Measurements from ENCODE around the gene GNPTG.

The GNPTG gene

GRCh38 chr16:1351582-1352362, at the start of gene GNPTG, which contains the start of gene TSR3:
Gene GNPTG, plus strand, starts transcription at chr16:1351931. Its CDS starts 35 bp downstream, at chr16:1351966.
Gene TSR3, minus strand, starts transcription at chr16:1351878. Its CDS starts 74 bp downstream, at chr16:1351804.
- DNase-seq: peak; percentile 80

DNA sequence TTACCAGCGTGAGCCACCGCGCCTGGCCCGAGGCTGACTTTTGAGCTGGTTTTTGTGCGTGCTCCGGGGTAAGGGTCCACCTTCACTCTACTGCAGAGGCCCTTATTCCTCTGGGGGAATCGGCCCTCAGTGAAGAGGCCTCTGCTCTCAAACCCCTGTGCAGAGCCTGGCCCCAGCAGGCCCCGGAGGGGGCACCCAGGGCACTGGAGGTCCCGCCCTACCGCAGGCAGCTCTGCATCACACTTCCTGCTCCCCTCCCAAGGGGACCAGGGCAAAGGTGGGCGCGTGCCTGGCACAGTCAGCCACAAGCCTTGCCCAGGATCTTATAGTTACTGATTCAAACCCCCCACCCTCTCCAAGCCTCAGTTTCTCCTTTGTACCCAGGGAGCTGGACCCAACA, 45.9 kb upstream of the GNPTG start:
- DNase-seq: no peak

DNA sequence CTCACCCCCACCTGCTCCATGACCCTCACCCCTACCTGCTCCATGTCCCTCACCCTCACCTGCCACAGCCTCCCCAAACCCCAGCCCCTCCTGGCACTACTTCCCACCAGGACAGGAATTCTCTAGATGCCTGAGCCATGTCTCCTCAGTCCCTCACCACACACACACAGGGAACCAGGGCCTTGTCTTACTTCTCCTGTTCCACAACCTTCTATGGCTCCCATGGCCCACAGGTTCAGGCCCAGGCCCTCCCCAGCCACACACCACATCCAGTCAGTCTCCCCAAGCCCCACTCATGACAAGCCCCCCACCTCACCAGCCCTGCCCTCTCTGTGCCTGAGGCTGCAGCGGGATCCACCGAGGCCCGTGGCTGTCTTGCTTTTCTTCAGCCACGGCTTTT, 45.4 kb upstream of the GNPTG start:
- DNase-seq: no peak

DNA sequence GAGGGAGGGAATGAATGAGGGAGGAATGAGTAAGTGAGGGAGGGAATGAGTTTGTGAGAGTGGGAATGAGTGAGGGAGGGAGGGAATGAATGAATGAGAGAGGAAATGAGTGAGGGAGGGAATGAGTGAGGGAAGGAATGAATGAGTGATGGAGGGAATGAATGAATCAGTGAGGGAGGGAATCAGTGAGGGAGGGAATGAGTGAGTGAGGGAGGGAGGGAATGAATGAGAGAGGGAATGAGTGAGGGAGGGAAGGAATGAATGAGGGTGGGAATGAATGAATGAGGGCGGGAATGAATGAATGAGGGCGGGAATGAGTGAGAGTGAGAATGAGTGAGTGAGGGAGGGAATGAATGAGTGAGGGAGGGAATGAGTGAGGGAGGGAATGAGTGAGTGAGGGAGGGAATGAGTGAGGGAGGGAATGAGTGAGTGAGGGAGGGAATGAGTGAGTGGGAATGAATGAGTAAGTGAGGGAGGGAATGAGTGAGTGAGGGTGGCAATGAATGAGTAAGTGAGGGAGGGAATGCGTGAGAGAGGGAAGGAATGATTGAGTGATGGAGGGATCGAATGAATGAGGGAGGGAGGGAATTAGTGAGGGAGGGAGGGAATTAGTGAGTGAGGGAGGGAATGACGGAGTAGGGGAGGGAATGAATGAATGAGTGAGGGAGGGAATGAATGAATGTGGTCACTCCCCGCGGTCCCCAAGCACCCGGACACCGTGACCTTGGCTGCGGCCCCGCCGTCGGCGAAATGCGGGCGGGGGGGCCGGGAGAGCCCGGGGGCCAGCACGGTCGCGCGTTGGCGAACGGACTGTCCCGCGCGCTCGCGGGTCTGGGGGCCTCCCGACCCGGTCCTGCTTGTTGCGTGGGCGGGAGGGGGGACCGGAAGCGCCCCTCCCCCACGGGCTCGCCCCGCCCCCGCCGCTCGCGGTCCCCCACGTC, 43.4 kb upstream of the GNPTG start:
- peak; percentile 58 for DNase-seq

GRCh38 chr16:1308977-1309885, 42.5 kb upstream of the GNPTG start, which contains the start of gene UBE2I:
Gene UBE2I, plus strand, starts transcription at chr16:1309636. Its CDS starts 4,395 bp downstream, at chr16:1314031.
- DNase-seq: peak; percentile 94

GRCh38 chr16:1309888-1310831, 41.6 kb upstream of the GNPTG start:
- DNase-seq: peak; percentile 29

GRCh38 chr16:1310832-1311200, 40.9 kb upstream of the GNPTG start:
- no peak for DNase-seq

DNA sequence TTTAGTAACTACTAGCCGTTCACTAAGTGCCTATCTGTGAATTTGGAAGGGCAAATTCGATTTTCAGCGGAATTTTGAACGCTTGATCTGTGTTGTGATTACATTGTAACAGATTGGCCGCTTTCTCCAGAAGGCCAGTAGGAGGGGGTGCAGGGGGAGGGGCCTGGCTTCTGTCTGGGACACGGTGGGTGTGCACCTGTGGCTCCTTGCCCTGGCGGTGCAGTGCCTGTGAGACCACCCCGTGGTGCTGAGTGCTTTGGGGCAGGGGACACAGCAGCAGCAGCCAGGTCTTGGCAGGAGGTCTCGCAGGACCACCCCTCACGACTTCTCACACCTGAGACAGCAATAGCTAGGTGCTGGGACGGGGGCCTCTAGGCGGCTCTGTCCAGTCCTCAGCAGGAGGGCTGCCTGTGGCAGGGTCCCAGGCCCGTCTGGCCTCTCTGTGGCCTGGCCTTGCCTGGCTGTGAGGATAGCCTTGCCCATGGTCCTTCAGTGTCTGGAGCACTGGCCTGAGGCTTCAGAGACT, 40.5 kb upstream of the GNPTG start:
- DNase-seq: no peak

DNA sequence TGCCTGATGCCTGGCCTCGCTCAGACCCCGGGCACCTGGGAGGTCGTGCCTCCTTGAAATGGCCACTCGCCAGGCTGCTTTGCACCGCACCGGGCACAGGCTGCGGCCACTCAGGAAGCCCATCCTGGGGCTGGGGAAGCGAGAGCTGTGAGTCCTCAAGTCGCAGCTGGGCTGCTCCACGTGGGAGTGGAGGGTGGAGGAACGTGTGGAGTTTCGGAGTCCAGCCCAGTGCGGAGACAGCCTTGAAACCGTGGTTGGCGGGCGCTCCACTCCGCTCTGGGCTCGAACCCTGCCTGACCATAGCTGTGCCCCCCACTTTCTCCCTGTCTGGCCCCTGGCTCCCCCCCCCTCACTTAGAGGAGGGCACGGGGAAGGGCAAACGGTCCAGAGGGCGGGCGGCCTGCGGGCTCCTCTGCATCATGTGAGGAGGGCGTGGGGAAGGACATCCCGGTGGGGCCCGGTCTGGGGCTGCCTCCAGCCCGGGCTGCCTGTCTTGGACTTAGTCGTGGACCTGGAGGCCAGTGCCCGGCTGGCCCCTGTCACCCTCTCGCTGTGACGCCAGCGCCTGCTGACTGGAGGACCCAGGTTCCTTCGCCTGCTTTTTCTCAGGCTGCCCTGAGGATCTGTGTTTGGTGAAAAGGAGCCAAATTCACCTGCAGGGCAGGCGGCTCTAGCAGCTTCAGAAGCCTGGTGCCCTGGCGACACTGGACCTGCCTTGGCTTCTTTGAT, 39.8 kb upstream of the GNPTG start:
- DNase-seq: no peak

DNA sequence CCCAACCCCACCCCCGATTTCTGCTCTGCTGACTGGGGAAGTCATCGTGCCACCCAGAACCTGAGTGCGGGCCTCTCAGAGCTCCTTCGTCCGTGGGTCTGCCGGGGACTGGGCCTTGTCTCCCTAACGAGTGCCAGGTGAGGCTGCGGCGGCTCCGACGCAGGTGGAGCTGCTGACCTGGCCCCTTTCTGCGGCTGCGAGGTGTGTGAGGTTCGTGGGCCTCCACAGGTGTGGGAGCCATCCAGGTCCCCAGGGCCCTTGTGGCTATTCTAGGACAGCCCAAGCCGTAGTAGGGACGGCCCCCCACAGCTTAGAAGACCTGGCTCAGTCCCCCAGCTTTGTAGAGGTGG, 39.3 kb upstream of the GNPTG start:
- no peak for DNase-seq

DNA sequence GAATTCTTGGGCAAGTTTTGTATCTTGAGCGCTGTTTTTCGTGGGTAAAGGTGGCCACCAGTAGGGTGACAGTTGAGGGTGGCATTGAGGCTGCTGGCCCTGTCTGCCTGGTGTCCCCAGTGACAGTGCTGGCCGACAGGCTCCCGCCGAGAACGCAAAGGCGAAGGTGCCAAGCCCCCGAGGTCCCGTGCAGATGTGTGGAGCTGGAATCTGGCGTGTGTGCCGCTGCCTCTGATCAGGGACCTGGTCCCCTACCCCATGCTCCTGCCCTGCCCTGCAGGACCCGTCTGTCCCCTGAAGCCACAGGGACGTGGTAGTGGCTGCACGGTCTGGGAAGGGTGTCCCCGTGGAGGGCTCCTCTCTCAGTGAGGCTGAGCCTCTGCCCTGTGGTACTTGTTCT, 38.8 kb upstream of the GNPTG start:
- DNase-seq: no peak

DNA sequence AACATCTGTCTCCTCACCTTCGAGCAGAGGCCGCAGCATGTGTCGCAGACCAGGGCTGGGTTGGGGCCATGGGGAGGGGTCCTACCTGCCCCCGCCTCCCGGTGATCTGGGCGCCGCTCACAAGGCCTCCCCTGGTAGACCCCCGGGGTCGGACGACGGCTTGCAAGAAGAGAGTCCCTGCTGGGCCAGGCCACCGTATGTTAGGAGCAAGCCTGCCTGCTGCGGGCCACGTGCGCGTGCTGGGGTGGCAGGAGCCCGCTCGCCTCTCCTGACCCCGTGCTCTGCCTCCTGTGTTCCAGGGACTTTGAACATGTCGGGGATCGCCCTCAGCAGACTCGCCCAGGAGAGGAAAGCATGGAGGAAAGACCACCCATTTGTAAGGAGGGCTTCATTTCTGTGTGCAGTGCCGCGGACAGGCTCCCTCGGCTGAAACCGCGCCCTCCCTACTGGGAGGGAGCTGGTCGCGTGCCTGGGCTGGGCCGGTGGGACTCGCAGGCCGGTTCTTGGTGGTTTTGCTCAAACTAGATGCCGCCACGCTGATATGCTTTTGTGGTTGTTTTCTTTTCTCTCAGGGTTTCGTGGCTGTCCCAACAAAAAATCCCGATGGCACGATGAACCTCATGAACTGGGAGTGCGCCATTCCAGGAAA, 37.9 kb upstream of the GNPTG start:
- no peak for DNase-seq

DNA sequence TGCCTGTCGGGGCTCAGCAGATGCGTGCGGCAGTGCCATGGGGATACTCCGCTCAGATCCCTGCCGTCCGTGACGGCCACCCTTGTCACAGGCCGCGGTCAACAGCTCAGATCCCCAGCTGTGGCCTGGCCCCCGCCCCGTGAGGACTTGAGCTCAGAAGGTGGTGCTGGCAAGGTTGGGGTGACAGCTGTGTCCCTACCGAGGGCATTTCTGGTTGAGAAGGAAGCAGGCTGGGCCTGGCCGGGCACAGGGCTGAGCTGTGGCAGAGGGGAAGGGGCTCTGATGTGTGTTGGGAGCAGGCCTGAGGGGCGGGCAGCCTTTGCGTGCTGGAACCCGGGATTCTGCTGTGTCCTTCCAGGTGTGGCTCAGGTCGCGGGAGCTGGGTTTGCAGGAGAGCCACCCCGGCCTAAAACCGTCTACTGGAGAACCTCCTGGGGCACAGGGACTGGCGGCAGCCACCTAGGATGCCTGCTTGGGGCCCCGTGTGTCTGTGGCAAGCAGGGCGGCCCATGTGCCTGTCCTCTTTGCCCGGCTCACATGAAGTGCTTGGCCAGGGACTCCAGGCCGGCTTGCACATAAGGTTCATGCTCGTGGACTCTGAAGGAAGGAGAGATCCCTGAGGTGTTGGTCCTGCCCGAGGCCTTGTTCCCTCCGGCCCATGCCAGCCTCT, 37.2 kb upstream of the GNPTG start:
- DNase-seq: no peak

GRCh38 chr16:1315081-1316032, 36.4 kb upstream of the GNPTG start:
- no peak for DNase-seq

GRCh38 chr16:1316033-1316405, 35.7 kb upstream of the GNPTG start:
- no peak for DNase-seq

- DNase-seq: no peak
These were observed 34.1 kb upstream of the GNPTG start for GRCh38 chr16:1317479-1318267.

DNA sequence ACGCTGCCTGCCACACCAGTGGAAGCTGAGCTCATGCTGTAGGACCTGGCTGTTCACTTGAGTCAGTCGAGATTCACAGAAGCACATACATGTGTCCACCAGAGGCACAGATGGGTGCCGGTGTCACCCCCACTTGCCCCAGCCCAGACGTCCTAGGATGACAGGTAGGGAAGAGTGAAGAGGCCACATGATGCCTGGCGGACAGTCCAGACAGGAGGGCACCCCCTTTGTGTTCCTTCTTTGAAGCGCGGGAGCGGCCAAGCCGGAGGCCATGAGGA, 33.5 kb upstream of the GNPTG start:
- no peak for DNase-seq

DNA sequence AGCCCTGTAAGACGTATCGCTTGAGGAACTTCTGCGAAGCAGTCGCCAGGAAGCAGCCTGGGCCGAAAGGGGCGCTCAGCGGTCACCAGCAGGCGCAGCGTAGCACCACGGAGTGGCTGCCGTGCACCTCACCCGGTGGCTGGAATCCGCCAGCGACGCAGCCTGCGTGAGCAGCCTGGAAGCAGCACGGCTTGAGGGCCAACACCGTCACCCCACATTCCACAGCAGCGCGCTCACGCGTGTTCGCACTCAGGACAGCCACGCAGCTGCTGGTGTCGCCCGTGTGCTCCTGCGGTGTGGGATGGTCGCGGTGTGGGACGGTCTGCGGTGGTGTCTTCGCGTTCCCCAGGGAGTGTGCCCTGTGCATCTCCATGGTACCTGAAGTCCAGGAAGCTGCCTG, 32.7 kb upstream of the GNPTG start:
- DNase-seq: no peak
